Measurements from ENCODE around the gene MYH8. TPM values are rescaled to one million over a fixed set of nuclear protein-coding genes. Genes with fewer than 3 reads are reported as not detected.

The MYH8 gene
- total and polyA plus RNA-seq, 9 of the 15 experiments (the other 6 are each of a cell fraction or from before 2014, with no cell fraction given): 0.01 to 0.05 (median 0.03) TPM; not detected in 6

DNA sequence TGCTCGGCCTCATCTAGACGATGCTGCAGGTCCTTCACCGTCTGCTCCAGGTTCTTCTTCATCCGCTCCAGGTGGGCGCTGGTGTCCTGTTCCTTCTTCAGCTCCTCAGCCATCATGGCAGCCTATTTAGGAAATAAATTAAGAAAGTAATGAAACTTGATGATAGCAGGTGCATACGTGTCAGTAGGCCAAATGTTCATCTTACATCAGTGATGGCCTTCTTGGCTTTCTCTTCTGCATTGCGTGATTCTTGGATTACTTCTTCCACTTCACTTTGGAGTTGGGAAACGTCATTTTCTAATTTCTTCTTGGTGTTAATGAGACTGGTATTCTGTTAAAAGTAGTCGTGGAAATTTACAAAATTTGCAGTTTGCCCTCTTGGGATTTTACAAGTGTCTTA, 28.9 kb downstream of the MYH8 start (continued):
- no peak for TF ChIP-seq ATF4 (CRISPR knock-in tag; IDR thresholded peaks at IDR 0.05)
- TF ChIP-seq CBFA2T3 (IDR thresholded peaks at IDR 0.05): no peak
- TF ChIP-seq ZNF174 (CRISPR knock-in tag; IDR thresholded peaks at IDR 0.05): no peak
- no peak for TF ChIP-seq ZBTB34 (CRISPR knock-in tag; IDR thresholded peaks at IDR 0.05)
- TF ChIP-seq ZNF184 (CRISPR knock-in tag; IDR thresholded peaks at IDR 0.05): no peak
- no peak for TF ChIP-seq ZNF780A (CRISPR knock-in tag; IDR thresholded peaks at IDR 0.05)
- no peak for TF ChIP-seq ETS1 (conservative IDR thresholded peaks at IDR 0.05; ENCODE audit: control insufficient read depth, low read depth, low read length)
- TF ChIP-seq PPARD (CRISPR knock-in tag; IDR thresholded peaks at IDR 0.05): no peak
- TF ChIP-seq, protein P1, sequence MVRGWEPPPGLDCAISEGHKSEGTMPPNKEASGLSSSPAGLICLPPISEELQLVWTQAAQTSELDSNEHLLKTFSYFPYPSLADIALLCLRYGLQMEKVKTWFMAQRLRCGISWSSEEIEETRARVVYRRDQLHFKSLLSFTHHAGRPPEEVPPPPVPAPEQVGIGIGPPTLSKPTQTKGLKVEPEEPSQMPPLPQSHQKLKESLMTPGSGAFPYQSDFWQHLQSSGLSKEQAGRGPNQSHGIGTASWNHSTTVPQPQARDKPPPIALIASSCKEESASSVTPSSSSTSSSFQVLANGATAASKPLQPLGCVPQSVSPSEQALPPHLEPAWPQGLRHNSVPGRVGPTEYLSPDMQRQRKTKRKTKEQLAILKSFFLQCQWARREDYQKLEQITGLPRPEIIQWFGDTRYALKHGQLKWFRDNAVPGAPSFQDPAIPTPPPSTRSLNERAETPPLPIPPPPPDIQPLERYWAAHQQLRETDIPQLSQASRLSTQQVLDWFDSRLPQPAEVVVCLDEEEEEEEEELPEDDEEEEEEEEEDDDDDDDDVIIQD (CRISPR knock-in tag; IDR thresholded peaks at IDR 0.05): no peak

All from K562 (cell line).